Prostate gland (tissue), 2 donors: ENCODE measurements around the gene HMX3.

Experiments used
- POLR2A ChIP-seq: fragments of 450-650 bp; IDR thresholded peaks from one replicate; pipeline ENCODE4 v1.6.1; 2016; ENCODE audit warnings: antibody characterized with exemption, mild to moderate bottlenecking
- POLR2AphosphoS5 ChIP-seq: sonication (generic); formaldehyde crosslinking; IDR thresholded peaks from one replicate; pipeline ENCODE4 v1.6.1; 2017; ENCODE audit warnings: antibody characterized with exemption
- TF ChIP-seq, protein P1 (sequence below), 4 experiments: fragments of 200-600 bp in 2 of 4; fragments of 450-650 bp in 2 of 4; sonication (generic) in 2 of 4; IDR thresholded peaks; 1 replicate in 3 of 4; 2 replicates in 1 of 4; pipeline ENCODE4 v1.5.1; 2016 to 2019; ENCODE audit warnings: antibody characterized with exemption in 4 of 4, mild to moderate bottlenecking in 2 of 4, moderate library complexity in 2 of 4

DNA sequence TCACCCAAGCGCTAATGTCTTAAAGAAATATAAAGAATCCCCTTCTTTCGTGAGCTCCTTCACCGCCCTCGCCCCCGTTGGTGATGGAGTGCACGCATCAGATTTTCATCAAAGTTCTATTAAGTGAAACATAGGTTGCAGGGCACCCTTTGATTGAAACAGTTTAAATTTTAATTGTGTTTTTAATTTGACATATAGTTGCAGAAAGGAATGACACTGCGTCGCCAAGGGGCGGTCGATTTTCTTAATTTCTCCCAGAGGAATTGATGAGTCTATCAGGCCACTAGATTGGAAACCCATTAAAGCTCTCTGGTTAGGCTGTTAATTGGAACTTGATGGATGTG lies 8.0 kb downstream of the HMX3 start:
- TF ChIP-seq POLR2AphosphoS5 (no peak), POLR2A (no peak)
- TF ChIP-seq, protein P1, sequence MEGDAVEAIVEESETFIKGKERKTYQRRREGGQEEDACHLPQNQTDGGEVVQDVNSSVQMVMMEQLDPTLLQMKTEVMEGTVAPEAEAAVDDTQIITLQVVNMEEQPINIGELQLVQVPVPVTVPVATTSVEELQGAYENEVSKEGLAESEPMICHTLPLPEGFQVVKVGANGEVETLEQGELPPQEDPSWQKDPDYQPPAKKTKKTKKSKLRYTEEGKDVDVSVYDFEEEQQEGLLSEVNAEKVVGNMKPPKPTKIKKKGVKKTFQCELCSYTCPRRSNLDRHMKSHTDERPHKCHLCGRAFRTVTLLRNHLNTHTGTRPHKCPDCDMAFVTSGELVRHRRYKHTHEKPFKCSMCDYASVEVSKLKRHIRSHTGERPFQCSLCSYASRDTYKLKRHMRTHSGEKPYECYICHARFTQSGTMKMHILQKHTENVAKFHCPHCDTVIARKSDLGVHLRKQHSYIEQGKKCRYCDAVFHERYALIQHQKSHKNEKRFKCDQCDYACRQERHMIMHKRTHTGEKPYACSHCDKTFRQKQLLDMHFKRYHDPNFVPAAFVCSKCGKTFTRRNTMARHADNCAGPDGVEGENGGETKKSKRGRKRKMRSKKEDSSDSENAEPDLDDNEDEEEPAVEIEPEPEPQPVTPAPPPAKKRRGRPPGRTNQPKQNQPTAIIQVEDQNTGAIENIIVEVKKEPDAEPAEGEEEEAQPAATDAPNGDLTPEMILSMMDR (IDR thresholded peaks at IDR 0.05): no peak
